ENCODE results near the gene LMNTD1. TPM values are rescaled to one million over a fixed set of nuclear protein-coding genes. Genes with fewer than 3 reads are reported as not detected.
A peak's percentile ranks its signal among the peaks of the same experiment; 100 is the strongest.

Gene LMNTD1
- total RNA-seq, 2 experiments from 2014 or later, result not detected

- ChIA-PET CTCF (no interaction called here), POLR2A (no interaction called here)
- no peaks in the 10 kb centered on the region for H3K27me3 Mint-ChIP-seq
- H3K36me3 Mint-ChIP-seq (ENCODE audit: low read depth), result no peaks in the 10 kb centered on the region
- no peaks in the 10 kb centered on the region for H3K4me1 ChIP-seq (ENCODE audit: insufficient read depth, low read length)
- H3K27me3 ChIP-seq (ENCODE audit: control insufficient read depth in 1 of 2, insufficient read depth in 2 of 2, low read length in 2 of 2), result no peaks in the 10 kb centered on the region
- peak in 3 of 14 experiments; percentile 6 to 24 (median 23) for DNase-seq
- no peak overlapping the region for H3K4me3 Mint-ChIP-seq
- H3K9me3 Mint-ChIP-seq, result peaks cover 2% of the 10 kb centered on the region
- H3K36me3 ChIP-seq (ENCODE audit: insufficient read depth, low read length), result no peaks in the 10 kb centered on the region
- no peak overlapping the region for H3K27ac Mint-ChIP-seq
- H3K4me1 Mint-ChIP-seq (ENCODE audit: low read depth), result peaks cover 13% of the 10 kb centered on the region
- no peak for TF ChIP-seq CTCF (IDR thresholded peaks at IDR 0.05)
- peak; percentile 32 for ATAC-seq (ENCODE audit: poor library complexity)
- H3K27ac ChIP-seq (ENCODE audit: low read depth in 1 of 2, low read length in 2 of 2), result no peak overlapping the region
- H3K9me3 ChIP-seq (ENCODE audit: control insufficient read depth in 1 of 2, insufficient read depth in 1 of 2, low read length in 2 of 2), result peaks cover 0 to 5% of the 10 kb centered on the region in 2 experiments
- intact Hi-C loops (cut with DNase I, micrococcal nuclease), result no loop called here
- no peak overlapping the region for H3K4me3 ChIP-seq (ENCODE audit: low read length)
Measured at GRCh38 chr12:25496098-25496587, 56.9 kb downstream of the LMNTD1 start.

DNA sequence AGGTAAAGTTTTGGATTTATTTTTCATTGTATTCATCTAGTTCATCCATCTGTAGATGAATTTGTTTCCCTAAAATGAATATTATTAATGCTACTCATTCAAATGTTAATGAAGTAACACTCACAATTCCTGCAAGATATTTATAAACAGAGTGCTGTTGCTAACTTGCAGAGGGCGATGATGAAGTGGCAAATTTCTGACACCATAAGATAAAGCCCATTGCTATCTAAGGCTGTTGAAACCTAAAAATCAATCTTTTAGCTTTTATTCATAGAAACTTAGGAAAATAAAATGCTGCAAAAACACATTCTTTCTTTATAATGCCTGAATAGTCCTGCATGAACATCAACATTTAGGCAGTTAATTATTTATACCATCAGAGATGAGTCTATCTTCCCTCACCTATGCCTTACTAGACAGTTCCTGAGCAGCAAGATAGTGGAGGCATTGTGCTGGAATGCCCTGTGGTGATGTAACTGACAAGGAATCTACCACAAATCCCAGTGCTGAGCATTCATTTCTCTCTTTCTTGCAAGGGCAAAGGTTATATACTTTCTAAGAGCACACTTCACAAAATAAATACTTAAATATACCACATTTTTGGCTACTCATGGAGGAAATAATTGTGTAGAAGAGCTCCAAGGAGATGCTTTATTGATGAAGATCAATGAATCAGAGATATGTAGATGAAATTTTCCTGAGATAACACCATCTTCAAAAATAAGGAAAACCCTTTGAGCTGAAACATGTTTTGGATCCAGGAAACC lies 57.6 kb downstream of the LMNTD1 start:
- no peak overlapping the region for H3K27ac ChIP-seq (ENCODE audit: low read depth in 1 of 2, low read length in 2 of 2)
- no peak for ATAC-seq (ENCODE audit: poor library complexity)
- POLR2A ChIA-PET, result no interaction called here

DNA sequence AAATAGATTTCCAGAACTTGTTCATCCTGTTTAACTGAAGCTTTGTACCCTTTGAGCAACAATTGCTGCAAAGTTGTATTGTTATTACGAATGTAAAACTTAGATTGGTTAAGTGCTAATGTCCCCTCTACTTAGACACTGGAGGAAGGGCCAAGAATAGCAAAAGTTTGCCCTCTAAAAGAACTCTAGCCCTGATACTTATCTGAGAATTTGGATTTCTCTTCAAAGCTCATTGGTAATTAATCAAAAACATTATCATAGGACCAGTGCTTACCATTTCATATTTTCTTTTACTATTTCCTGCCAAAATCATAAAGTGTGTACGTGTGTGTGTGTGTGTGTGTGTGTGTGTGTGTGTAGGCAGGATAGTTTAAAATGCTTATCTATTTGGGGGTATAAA lies 58.2 kb downstream of the LMNTD1 start:
- DNase-seq, result no peak
- no peak overlapping the region for H3K27ac Mint-ChIP-seq
- H3K4me3 Mint-ChIP-seq, result no peak overlapping the region
- intact Hi-C loops (cut with DNase I, micrococcal nuclease), result loop anchor here in 1 of 2 experiments (5.0 kb wide), 1 partner anchor 798 kb away; no protein-coding TSS in a partner anchor
- no peak for TF ChIP-seq CTCF (IDR thresholded peaks at IDR 0.05)
- H3K27me3 Mint-ChIP-seq, result peaks cover 3% of the 10 kb centered on the region
- Histone ChIP-seq H3K36me3 (ENCODE audit: insufficient read depth, low read length) (no peaks in the 10 kb centered on the region), H3K9me3 (ENCODE audit: control insufficient read depth in 1 of 2, insufficient read depth in 1 of 2, low read length in 2 of 2) (peaks cover 0 to 5% of the 10 kb centered on the region in 2 experiments), H3K4me1 (ENCODE audit: insufficient read depth, low read length) (no peaks in the 10 kb centered on the region), H3K4me3 (ENCODE audit: low read length) (no peak overlapping the region), H3K27me3 (ENCODE audit: control insufficient read depth in 1 of 2, insufficient read depth in 2 of 2, low read length in 2 of 2) (no peaks in the 10 kb centered on the region), H3K27ac (ENCODE audit: low read depth in 1 of 2, low read length in 2 of 2) (no peak overlapping the region)
- no peaks in the 10 kb centered on the region for H3K36me3 Mint-ChIP-seq (ENCODE audit: low read depth)
- H3K4me1 Mint-ChIP-seq (ENCODE audit: low read depth), result peaks cover 13% of the 10 kb centered on the region
- no peak for ATAC-seq (ENCODE audit: poor library complexity)
- POLR2A ChIA-PET, result no interaction called here
- H3K9me3 Mint-ChIP-seq, result peaks cover 2% of the 10 kb centered on the region
- CTCF ChIA-PET, result no interaction called here

More for the DNA sequence above, 57.6 kb downstream of the LMNTD1 start:
- no peak for TF ChIP-seq CTCF (IDR thresholded peaks at IDR 0.05)
- Mint-ChIP-seq H3K36me3 (ENCODE audit: low read depth) (no peaks in the 10 kb centered on the region), H3K4me1 (ENCODE audit: low read depth) (peaks cover 13% of the 10 kb centered on the region), H3K27ac (no peak overlapping the region), H3K4me3 (no peak overlapping the region), H3K9me3 (peaks cover 2% of the 10 kb centered on the region), H3K27me3 (no peaks in the 10 kb centered on the region)
- no peaks in the 10 kb centered on the region for H3K36me3 ChIP-seq (ENCODE audit: insufficient read depth, low read length)
- no peaks in the 10 kb centered on the region for H3K27me3 ChIP-seq (ENCODE audit: control insufficient read depth in 1 of 2, insufficient read depth in 2 of 2, low read length in 2 of 2)
- intact Hi-C loops (cut with DNase I, micrococcal nuclease), result no loop called here
- no peak overlapping the region for H3K4me3 ChIP-seq (ENCODE audit: low read length)
- no peaks in the 10 kb centered on the region for H3K4me1 ChIP-seq (ENCODE audit: insufficient read depth, low read length)
- peaks cover 0 to 5% of the 10 kb centered on the region in 2 experiments for H3K9me3 ChIP-seq (ENCODE audit: control insufficient read depth in 1 of 2, insufficient read depth in 1 of 2, low read length in 2 of 2)
- no peak for DNase-seq
- CTCF ChIA-PET, result no interaction called here
